ENCODE measurements around the gene TAF13. TPM values are rescaled to one million over a fixed set of nuclear protein-coding genes. Genes with fewer than 3 reads are reported as not detected.
A peak's percentile ranks its signal among the peaks of the same experiment; 100 is the strongest.

Gene TAF13
- total and polyA plus RNA-seq, 9 of the 15 experiments (the other 6 are each of a cell fraction or from before 2014, with no cell fraction given): 14.9 to 77.2 (median 38.7) TPM

- peaks cover 0 to 6% of the 10 kb centered on the region in 2 experiments; a peak in 1 of 5 replicates for H3K27me3 ChIP-seq (ENCODE audit: control insufficient read depth in 2 of 2, insufficient read depth in 2 of 2, low read length in 2 of 2)
- no peaks in the 10 kb centered on the region; the same call in 1 of the 2 replicates for H4K20me1 ChIP-seq (replicated peaks; ENCODE audit: control insufficient read depth, insufficient read depth, low read length)
- in situ Hi-C loops (cut with MboI) (loop anchor here (5.0 kb wide), 1 partner anchor 284 kb away; no protein-coding TSS in a partner anchor), intact Hi-C loops (cut with micrococcal nuclease) (loop anchor here (1.0 to 10.0 kb wide), 12 partner anchors 22 to 1327 kb away; partner anchors contain the start of genes CLCC1, GPR61 and WDR47)
- no peak overlapping the region for H3K4me3 ChIP-seq
- no peaks in the 10 kb centered on the region for H3K79me2 ChIP-seq (ENCODE audit: control insufficient read depth, insufficient read depth, low read length)
- H3K9me3 ChIP-seq (replicated peaks; ENCODE audit: control insufficient read depth, insufficient read depth, low read depth, low read length): no peaks in the 10 kb centered on the region
- WGBS (ENCODE audit: insufficient coverage, low coverage, missing lambda C conversion rate): 24% methylated on average over 5 of the region's 5 CpGs
- ChIA-PET CTCF (ENCODE audit: low intra/inter-chr PET ratio) (interaction anchor here (0.5 to 2.3 kb wide), 12 partner anchors 11 to 1330 kb away, joined by 3 to 32 read pairs (median 4); partner anchors contain the start of gene TMEM167B), POLR2A (interaction anchor here (0.6 to 5.8 kb wide), 5 partner anchors 11 to 198 kb away, joined by 4 to 65 read pairs (median 5); partner anchors contain the start of gene TMEM167B)
- no peak for TF ChIP-seq ZC3H4 (CRISPR knock-in tag; IDR thresholded peaks at IDR 0.05; ENCODE audit: borderline replicate concordance)
- TF ChIP-seq ATF1 (CRISPR knock-in tag; IDR thresholded peaks at IDR 0.05): 0 out of 2 replicates have a peak, but pooled peaks have one; percentile 12
- TF ChIP-seq ATF1 (tag; IDR thresholded peaks at IDR 0.05): no peak
- TF ChIP-seq ELF1 (tag; IDR thresholded peaks at IDR 0.05): 0 out of 2 replicates have a peak, but pooled peaks have one; percentile 10
- peak; percentile 25; the same call in 1 of the 2 replicates for TF ChIP-seq KLF16 (IDR thresholded peaks at IDR 0.05)
- peak; percentile 42; the same call in 1 of the 2 replicates for TF ChIP-seq CEBPB (tag; IDR thresholded peaks at IDR 0.05)
- TF ChIP-seq, protein P1, sequence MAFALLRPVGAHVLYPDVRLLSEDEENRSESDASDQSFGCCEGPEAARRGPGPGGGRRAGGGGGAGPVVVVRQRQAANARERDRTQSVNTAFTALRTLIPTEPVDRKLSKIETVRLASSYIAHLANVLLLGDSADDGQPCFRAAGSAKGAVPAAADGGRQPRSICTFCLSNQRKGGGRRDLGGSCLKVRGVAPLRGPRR (CRISPR knock-in tag; IDR thresholded peaks at IDR 0.05): no peak
- H3K4me2 ChIP-seq (ENCODE audit: insufficient read depth, low read length): no peak overlapping the region
- no peak for FAIRE-seq
- peaks cover 15 to 20% of the 10 kb centered on the region in 2 experiments for H3K4me1 ChIP-seq (replicated peaks in 1 of 2; ENCODE audit: control insufficient read depth in 2 of 2, insufficient read depth in 2 of 2, low read length in 2 of 2)
- H3K36me3 ChIP-seq (ENCODE audit: control insufficient read depth, insufficient read depth, low read length): no peaks in the 10 kb centered on the region
- no peak overlapping the region for H3K27ac ChIP-seq (ENCODE audit: extremely low read depth, low read depth, low read length)
- no peak overlapping the region for H3K9ac ChIP-seq (ENCODE audit: insufficient read depth in 1 of 2, low read depth in 2 of 2, low read length in 2 of 2)
- BruUV-seq (replicated peaks): no TSS peak
- H3K9me1 ChIP-seq (ENCODE audit: control insufficient read depth, insufficient read depth, low read length): no peaks in the 10 kb centered on the region
- H2AFZ ChIP-seq (ENCODE audit: low read depth, low read length): no peak overlapping the region
- no peak for DNase-seq (ENCODE audit: extremely low read depth in 1 of 4, low spot score in 3 of 4)
- ATAC-seq: no peak
Measured at GRCh38 chr1:109111386-109112055, 35.7 kb upstream of the TAF13 start.
